ENCODE measurements around the gene RALBP1. TPM values are rescaled to one million over a fixed set of nuclear protein-coding genes. Genes with fewer than 3 reads are reported as not detected.

Gene RALBP1
- total and polyA plus RNA-seq, 9 of the 15 experiments (the other 6 are each of a cell fraction or from before 2014, with no cell fraction given): 10.9 to 70.0 (median 61.3) TPM

- H3K36me3 ChIP-seq (ENCODE audit: control insufficient read depth, insufficient read depth, low read length): peaks cover 81% of the 10 kb centered on the region
- intact Hi-C loops (cut with micrococcal nuclease): no loop called here
- H4K20me1 ChIP-seq (replicated peaks; ENCODE audit: control insufficient read depth, insufficient read depth, low read length): no peaks in the 10 kb centered on the region
- H3K9me3 ChIP-seq (replicated peaks; ENCODE audit: control insufficient read depth, insufficient read depth, low read depth, low read length): no peaks in the 10 kb centered on the region
- no TSS peak for BruUV-seq (replicated peaks)
- TF ChIP-seq C11orf30 (IDR thresholded peaks at IDR 0.05; ENCODE audit: low read depth): peak; percentile 67
- peak; percentile 81 for TF ChIP-seq ZNF316 (IDR thresholded peaks at IDR 0.05)
- no peak for TF ChIP-seq ZNF274 (IDR thresholded peaks at IDR 0.05; ENCODE audit: borderline replicate concordance, low read depth, low read length)
- TF ChIP-seq CBX8 (IDR thresholded peaks at IDR 0.05; ENCODE audit: borderline replicate concordance, extremely low read depth, low read depth, low read length, poor library complexity, severe bottlenecking): no peak
- peak; percentile 56 for TF ChIP-seq MAFG (tag; conservative IDR thresholded peaks at IDR 0.05)
- FAIRE-seq: no peak
- no peak overlapping the region for H3K27ac ChIP-seq (ENCODE audit: extremely low read depth, low read depth, low read length)
- H3K27me3 ChIP-seq (ENCODE audit: control insufficient read depth in 2 of 2, insufficient read depth in 2 of 2, low read length in 2 of 2): no peaks in the 10 kb centered on the region
- DNase-seq (ENCODE audit: extremely low read depth in 1 of 4, low spot score in 3 of 4): no peak
- ChIA-PET CTCF (ENCODE audit: low intra/inter-chr PET ratio) (no interaction called here), POLR2A (interaction anchor here (0.5 to 1.6 kb wide), 2 partner anchors 10 to 37 kb away, joined by 3 to 4 read pairs; no protein-coding TSS in a partner anchor)
- ATAC-seq: no peak
- no peaks in the 10 kb centered on the region for H3K4me1 ChIP-seq (replicated peaks in 1 of 2; ENCODE audit: control insufficient read depth in 2 of 2, insufficient read depth in 2 of 2, low read length in 2 of 2)
- H3K79me2 ChIP-seq (ENCODE audit: control insufficient read depth, insufficient read depth, low read length): no peaks in the 10 kb centered on the region
- H3K4me2 ChIP-seq (ENCODE audit: insufficient read depth, low read length): no peak overlapping the region
- no peak overlapping the region for H3K4me3 ChIP-seq
- H2AFZ ChIP-seq (ENCODE audit: low read depth, low read length): no peak overlapping the region
- in situ Hi-C loops (cut with MboI): no loop called here
- H3K9me1 ChIP-seq (ENCODE audit: control insufficient read depth, insufficient read depth, low read length): no peaks in the 10 kb centered on the region
- H3K9ac ChIP-seq (ENCODE audit: insufficient read depth in 1 of 2, low read depth in 2 of 2, low read length in 2 of 2): no peak overlapping the region
- 94% methylated on average over 2 of the region's 2 CpGs for WGBS (ENCODE audit: insufficient coverage, low coverage, missing lambda C conversion rate)
Measured at GRCh38 chr18:9565407-9565806, 90.1 kb downstream of the RALBP1 start.

GRCh38 chr18:9568186-9568585 lies 92.9 kb downstream of the RALBP1 start:
- H3K27me3 ChIP-seq (ENCODE audit: control insufficient read depth in 2 of 2, insufficient read depth in 2 of 2, low read length in 2 of 2): no peaks in the 10 kb centered on the region
- CTCF ChIA-PET (ENCODE audit: low intra/inter-chr PET ratio): no interaction called here
- H3K9me3 ChIP-seq (replicated peaks; ENCODE audit: control insufficient read depth, insufficient read depth, low read depth, low read length): no peaks in the 10 kb centered on the region
- H3K4me2 ChIP-seq (ENCODE audit: insufficient read depth, low read length): no peak overlapping the region
- TF ChIP-seq ETV1 (tag; conservative IDR thresholded peaks at IDR 0.05; ENCODE audit: low read depth) (no peak), TSC22D4 (tag; IDR thresholded peaks at IDR 0.05) (no peak), RUNX1 (IDR thresholded peaks at IDR 0.05; ENCODE audit: low read depth) (no peak), ZBTB17 (CRISPR knock-in tag; IDR thresholded peaks at IDR 0.05) (no peak), NFE2L1 (tag; IDR thresholded peaks at IDR 0.05; ENCODE audit: borderline replicate concordance, low read depth) (no peak), ZNF830 (CRISPR knock-in tag; IDR thresholded peaks at IDR 0.05) (no peak), ZNF232 (CRISPR knock-in tag; IDR thresholded peaks at IDR 0.05) (no peak), RB1 (IDR thresholded peaks at IDR 0.05; ENCODE audit: low read depth) (no peak), FIP1L1 (IDR thresholded peaks at IDR 0.05; ENCODE audit: low read depth, low read length, poor library complexity, severe bottlenecking) (no peak), BRCA1 (IDR thresholded peaks at IDR 0.05) (no peak), BRCA1 (CRISPR knock-in tag; IDR thresholded peaks at IDR 0.05) (no peak), ZNF655 (CRISPR knock-in tag; IDR thresholded peaks at IDR 0.05) (no peak)
- FAIRE-seq: no peak
- BruUV-seq (replicated peaks): no TSS peak
- H3K9me1 ChIP-seq (ENCODE audit: control insufficient read depth, insufficient read depth, low read length): no peaks in the 10 kb centered on the region
- H3K27ac ChIP-seq (ENCODE audit: extremely low read depth, low read depth, low read length): no peak overlapping the region
- H3K36me3 ChIP-seq (ENCODE audit: control insufficient read depth, insufficient read depth, low read length): peaks cover 83% of the 10 kb centered on the region
- no peaks in the 10 kb centered on the region for H4K20me1 ChIP-seq (replicated peaks; ENCODE audit: control insufficient read depth, insufficient read depth, low read length)
- POLR2A ChIA-PET: interaction anchor here (0.6 to 1.3 kb wide), 2 partner anchors 8 to 11 kb away, joined by 3 read pairs; no protein-coding TSS in a partner anchor
- ATAC-seq: no peak
- intact Hi-C loops (cut with micrococcal nuclease): no loop called here
- DNase-seq (ENCODE audit: extremely low read depth in 1 of 4, low spot score in 3 of 4): no peak
- in situ Hi-C loops (cut with MboI): no loop called here
- no peaks in the 10 kb centered on the region for H3K79me2 ChIP-seq (ENCODE audit: control insufficient read depth, insufficient read depth, low read length)
- no peaks in the 10 kb centered on the region for H3K4me1 ChIP-seq (replicated peaks in 1 of 2; ENCODE audit: control insufficient read depth in 2 of 2, insufficient read depth in 2 of 2, low read length in 2 of 2)
- H2AFZ ChIP-seq (ENCODE audit: low read depth, low read length): no peak overlapping the region
- no peak overlapping the region for H3K4me3 ChIP-seq
- H3K9ac ChIP-seq (ENCODE audit: insufficient read depth in 1 of 2, low read depth in 2 of 2, low read length in 2 of 2): no peak overlapping the region

Measured in K562 (cell line).